GM18861 (cell line): Measurements from ENCODE around the gene ALKBH5.

ENCODE experiments used
- ATAC-seq: cut with Tn5 transposase; IDR thresholded peaks from one replicate; pipeline ENCODE4 v1.9.1; 2021; ENCODE audit not compliant: unreplicated experiment

Gene ALKBH5

GRCh38 chr17:18257982-18258355 is 74.3 kb downstream of the ALKBH5 start:
- no peak for ATAC-seq

GRCh38 chr17:18258356-18259038 is 74.9 kb downstream of the ALKBH5 start, which contains the start of gene FLII:
FLII (minus strand) TSS chr17:18258738; CDS start chr17:18258690, 48 bp downstream.
- no peak for ATAC-seq
